ENCODE results near the gene LDLRAD3.
"Not testable (repeated sequence)": the region's sequence is repeated elsewhere in the genome, so short reads cannot be mapped to it uniquely, and the experiment has no call there.

Gene LDLRAD3, protein sequence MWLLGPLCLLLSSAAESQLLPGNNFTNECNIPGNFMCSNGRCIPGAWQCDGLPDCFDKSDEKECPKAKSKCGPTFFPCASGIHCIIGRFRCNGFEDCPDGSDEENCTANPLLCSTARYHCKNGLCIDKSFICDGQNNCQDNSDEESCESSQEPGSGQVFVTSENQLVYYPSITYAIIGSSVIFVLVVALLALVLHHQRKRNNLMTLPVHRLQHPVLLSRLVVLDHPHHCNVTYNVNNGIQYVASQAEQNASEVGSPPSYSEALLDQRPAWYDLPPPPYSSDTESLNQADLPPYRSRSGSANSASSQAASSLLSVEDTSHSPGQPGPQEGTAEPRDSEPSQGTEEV

DNA sequence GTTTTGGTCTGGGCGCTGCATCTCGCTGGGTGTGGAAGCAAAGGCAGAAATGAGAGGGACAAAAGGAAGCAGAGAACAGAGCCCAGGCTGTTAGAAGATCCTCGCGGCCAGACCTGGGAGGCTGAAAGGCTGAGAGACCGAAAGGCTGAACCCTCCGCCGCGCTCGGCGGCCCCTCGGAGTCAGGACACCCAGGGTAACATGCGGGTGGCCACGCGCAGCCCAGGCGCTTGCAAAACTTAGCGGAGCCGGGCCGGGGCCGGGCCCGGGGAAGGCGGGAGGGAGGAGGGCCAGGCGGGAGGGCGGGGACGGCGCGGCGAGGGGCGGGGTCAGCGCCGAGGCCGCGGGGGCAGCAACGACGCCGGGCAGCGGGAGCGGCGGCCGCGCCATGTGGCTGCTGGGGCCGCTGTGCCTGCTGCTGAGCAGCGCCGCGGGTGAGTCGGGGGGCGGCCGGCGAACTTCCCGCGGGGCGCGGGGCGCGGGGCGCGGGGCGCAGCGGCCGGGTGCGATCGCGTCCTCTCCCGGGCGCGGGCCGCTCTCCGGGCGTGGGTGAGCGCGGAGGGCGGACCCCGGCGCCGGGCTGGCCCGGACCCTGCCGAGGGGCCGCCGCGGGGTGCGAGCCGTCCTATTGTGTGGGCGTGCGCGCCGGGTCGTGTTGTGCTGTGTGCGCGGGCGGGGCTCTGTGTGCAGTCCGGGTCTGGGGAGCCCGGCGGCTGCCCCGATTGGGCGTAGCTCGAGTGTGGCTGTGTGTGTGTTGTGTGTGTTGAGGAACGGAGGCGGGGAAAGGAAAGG, at the start of gene LDLRAD3:
Gene LDLRAD3 (plus strand): TSS at position 350 of the 790 bp plus-strand sequence. CDS start 37 bp downstream, at position 387.
- DNase-seq = peak; percentile 24

DNA sequence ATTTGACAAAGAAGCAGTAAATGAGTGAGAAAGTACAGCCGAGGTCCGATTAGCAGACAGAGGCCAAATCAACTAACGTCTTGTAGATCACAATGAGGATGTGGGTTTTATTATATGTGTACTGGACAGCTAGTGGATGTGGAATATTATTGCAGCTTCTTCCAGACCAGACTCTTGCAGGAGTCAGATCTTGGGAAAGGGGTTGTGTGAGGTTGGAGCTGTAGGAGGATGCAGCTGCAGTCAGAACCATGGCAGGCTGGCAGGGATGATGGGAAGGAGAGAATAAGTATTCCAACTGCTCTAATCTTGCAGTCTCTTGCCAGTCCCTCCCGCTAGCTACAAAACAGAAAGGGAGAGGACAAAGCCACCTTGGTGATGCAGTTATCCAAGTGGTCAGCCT, 46.8 kb upstream of the LDLRAD3 start:
- no peak for DNase-seq

DNA sequence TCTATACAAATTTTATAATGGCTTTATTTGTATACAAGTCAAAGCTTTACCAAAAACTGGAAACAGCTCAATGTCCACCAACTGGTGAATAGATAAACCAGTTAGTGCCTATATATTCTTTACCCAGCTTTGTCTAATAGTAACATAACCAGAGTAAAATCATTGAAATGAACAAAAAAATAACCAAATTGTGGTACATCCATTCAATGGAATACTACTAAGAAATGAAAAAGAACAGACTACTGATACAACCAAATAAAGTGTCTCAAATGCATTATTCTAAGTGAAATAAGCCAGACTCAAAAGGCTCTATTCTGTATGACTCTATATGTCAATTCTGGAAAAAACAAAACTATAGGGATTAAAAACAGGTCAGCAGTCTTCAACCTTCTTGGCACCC, 40.9 kb upstream of the LDLRAD3 start:
- no peak for DNase-seq

DNA sequence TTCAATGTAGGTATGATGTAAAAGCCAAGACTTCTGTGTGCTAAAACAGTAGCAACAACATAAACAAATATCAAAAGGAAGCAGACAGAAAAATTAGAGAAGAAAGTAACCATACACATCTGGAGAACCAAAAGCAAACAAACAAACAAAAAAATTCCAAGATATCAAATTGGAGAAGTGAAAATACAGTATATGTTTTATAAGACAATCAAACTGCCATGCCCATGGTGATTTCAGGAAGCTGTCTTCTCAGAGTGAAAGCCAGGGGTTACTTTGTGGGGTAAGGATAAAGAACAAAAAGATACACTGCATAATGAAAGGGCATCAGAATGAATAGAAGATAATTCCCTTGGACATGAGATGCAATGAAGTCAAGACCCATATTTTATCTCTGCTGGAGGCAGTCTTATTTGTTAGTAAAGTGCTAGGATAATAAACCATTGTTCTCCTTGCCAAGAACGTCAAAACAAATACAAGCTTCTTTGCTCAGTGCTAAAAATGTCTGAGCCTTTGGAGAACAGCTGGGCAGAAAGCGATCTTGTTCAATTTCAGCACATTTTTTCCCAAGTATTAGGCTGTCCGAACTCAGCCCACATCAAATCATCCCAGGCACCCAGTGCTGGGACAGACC, 38.1 kb upstream of the LDLRAD3 start:
- DNase-seq = no peak

DNA sequence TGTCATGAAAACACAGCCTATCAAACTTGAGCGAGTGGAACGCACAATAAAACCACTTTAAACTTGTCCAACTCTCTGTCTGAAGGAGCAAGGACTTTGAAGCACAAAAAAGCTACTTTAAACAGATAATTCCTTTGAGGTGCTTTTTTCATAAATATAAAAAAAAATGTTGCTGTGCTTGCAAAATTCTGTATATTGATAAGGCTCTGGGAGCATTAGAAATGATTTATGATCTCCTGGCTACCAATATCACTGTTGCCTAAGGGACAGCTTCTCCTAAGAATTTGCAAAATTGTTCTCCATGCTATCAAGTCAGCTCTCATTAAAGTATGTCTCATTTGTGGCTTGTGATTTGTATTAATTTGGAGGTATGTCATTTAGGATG, 37.6 kb upstream of the LDLRAD3 start:
- DNase-seq = no peak

DNA sequence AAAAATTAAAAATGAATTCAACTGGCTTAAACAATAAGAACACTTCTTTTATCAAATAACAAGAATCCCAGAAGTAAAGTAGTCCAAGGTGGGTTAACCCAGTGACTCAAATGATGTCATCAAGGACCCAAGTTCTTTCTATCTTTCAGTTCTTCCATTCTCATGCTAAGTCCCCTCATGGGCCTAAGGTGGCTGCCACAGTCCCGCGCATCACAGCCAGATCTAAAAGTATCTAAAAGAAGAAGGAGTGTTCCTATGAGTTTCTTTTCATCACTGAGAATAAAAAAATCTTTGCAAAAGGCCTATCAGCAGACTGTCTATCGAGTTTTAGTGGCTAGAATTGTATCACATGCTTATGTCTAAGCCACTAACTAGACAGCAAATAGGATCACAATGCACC, 37.2 kb upstream of the LDLRAD3 start:
- DNase-seq = no peak

DNA sequence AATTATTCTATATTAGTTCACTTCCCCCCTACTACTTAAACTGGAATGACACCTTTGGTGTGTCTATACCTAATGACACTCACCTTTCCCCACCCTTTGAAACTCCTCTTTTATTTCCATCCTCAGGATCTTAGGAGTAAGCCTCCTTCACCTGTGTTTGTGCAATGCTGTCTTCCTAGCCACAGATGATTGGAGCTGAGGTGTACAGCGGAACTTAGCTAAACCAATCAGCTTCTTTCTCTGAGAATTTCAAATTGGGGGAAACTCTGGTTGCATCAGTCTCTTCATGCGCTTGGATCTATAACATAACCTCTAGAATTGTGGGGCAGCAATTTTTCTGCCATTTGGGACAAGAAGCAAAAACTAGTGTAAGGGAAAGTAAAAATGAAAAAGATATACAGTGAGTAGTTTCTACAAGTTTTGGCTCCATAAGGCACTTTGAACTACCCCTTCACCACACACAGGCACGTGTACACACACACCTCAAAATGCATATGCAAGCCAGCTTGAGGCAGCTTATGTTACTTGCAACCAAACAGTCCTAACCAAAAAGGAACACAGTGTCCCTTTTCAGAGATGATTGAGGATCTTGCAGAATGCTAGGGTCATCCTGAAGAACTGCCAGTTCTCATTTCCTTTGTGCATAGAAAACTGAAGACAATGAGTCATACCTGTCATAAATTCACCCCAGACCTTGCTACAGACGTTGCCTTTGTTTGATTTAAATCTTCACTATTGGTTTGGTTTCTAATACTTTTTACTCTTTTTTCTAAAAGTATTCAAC, 36.0 kb upstream of the LDLRAD3 start:
- DNase-seq = no peak

DNA sequence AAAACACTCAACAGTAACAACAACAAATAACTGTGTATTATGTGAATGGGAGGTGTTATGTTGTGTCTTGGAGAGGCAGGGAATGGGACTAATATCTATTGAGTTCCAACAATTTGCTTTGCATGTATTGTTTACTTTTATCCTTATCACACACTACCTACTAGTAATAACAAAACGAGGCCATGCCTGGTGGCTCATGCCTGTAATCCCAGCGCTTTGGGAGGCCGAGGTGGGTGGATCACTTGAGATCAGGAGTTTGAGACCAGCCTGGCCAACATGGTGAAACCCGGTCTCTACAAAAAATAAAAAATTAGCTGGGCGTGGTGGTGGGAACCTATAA, 35.5 kb upstream of the LDLRAD3 start:
- DNase-seq = not testable (repeated sequence)

DNA sequence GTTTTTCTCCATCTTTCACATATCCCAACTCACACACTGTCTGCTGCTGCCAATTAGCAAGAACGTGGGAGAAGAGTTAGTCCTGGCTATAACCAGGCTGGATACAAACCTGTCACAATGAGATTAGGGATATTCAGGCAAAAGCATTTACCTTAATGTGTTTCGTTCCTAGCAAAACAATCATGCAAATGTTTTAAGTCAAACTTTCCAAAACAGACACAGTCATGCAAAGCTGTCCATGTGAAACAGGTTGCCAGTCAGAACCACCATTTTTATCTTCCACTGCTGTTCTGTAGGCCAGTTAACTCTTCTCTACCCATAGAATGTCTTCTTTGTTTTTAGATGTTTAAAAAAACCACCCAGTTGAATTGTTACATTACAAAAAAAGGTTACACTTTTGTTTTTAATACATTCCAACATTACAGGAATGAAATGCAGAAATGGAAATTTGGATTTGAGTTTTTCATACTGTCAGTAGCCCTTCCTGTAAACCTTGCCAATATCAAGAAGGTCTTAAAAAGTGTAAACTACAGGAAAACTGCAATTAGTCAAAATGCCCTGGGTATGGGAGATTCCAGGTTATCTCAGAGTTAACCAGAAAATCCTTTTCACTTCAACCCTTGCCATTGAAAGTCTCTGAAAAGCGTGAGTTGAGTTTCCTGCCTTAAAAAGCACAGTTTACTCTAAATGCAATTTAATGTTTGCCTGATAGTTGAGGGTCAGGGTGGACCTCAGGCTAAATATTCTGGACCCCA, 34.2 kb upstream of the LDLRAD3 start:
- DNase-seq = no peak

DNA sequence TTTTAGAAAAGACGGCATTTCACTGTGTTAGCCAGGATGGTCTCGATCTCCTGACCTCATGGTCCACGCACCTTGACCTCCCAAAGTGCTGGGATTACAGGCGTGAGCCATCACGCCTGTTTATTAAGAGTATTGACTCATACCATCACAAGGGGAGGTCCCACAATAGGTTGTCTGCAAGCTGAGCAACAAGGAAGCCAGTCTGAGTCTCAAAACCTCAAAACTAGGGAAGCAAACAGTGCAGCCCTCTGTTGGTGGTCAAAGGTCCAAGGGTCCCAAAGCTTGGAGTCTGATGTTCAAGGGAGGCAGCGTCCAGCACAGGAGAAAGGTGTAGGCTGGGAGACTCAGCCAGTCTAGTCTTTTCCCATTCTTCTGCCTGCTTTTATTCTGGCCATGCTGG, 32.8 kb upstream of the LDLRAD3 start:
- no peak for DNase-seq

DNA sequence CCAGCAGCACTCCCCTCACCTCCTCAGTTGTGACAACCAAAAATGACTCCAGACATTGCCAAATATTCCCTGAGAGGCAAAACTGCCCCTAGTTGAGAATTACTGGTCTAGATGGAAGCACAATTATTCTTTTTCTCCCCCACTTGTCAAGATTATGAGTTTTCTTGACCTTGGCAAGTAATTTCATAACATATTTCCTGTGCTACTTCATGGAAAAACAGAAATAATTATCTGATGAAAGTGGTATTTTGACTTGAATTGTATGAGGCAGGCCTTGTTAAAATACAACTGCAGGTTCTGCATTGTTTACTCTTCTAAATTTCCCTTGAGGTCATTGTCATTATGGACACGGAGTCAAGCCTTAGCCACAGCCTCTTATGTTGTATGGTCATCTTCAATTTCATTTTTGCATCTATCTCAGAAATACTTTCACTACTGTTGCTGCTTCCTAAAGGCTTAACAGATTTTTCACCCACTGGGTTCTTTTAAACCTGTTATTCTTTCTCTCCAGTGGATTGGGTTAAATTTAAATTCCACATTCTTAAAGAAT, 32.2 kb upstream of the LDLRAD3 start:
- DNase-seq = no peak

DNA sequence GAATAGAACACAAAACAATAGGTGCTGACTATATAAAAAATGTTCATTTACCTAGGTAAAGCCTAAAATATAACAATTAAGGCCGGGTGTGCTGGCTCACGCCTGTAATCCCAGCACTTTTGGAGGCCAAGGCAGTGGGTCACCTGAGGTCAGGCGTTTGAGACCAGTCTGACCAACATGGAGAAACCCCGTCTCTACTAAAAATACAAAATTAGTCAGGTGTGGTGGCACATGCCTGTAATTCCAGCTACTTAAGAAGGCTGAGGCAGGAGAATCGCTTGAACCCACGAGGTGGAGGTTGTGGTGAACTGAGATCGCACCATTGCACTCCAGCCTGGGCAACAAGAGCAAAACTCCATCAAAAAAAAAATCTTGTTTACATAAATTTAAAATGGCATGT, 31.4 kb upstream of the LDLRAD3 start:
- not testable (repeated sequence) for DNase-seq

DNA sequence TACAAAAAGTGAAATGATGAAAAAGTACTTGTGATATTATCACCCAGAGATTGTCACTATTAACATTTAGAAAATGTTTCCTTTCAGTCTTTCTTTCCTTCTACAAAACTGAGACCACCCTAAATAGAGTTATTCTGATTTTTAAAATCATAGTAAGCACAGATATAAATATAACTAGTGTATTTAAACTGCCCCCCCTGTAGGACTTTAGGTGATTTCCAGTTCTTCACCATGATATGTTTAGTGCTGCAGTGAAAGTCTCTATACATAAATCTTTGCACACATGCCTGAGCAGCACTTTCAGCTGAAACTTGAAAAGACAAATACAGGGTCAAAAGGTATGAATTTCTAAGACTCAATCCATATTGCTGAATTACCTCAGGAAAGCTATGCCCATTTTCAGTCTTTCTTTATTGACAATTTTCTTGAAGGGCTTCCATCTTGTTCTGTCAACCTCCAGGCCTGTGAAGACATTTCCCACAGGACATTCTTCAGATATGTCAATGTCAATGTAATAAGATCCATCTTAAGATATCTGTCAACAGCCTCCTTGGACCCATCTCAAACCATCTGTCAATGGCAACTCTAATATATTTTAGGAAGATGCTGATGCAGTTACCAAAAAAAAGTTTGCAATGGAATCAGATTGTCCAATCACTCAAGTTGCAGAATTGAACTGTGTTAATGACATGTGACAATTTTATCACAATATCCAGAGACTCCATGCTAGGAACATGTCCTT, 30.8 kb upstream of the LDLRAD3 start:
- no peak for DNase-seq

DNA sequence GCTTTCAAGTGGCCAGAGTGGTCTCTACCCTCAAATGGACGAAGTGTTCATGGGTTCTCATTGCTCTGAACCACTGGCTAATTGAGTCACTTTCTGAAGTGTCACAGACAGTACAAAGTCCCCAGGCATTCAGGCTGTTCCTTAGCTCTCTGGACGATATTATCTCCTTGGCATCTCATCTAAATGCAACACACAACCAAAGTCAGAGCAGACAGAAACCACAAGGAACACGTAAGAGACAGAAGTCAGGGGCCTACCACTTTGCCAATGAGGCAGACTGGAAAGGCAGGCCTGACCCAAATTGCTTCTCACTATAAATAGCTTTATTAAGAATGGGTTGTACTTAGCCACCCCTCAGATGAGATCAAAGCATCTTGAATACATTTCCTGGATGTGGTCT, 29.0 kb upstream of the LDLRAD3 start:
- DNase-seq = no peak

DNA sequence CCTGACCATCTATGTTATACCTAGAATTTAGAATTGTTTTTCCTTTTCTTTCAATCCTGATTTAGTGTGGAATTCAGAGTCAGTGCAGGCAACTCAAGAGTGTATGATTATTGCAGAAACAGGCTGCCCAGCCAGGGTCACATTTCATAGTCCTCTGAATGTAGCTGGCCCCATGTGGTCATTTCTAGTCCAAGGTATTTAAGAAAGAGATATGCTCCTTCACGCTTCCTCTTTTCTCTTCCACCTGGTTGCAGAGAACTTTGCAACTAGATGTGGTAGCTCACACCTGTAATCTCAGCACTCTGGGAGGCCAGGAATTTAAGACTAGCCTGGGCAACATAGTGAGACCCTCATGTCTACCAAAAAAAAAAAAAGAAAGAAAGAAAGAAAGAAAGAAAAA, 27.6 kb upstream of the LDLRAD3 start:
- DNase-seq = no peak

DNA sequence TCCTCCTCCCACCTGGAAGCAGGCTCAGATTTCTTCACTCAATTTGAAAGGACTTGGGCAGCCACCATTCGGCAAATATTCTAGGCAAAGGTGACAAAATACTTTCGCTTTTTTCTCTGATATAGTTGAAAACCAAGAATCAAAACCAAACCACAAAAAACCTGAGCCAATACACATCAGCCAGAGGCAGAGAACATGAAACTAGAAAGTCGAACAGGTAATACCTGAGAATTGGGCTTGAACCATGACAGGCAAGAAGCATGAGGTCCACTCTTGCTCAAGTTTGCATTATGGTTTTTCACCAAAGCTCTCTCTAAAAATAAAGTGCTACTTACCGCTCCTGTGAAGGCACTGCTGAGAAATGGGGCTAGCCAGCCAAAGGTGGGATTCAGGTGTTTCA, 26.2 kb upstream of the LDLRAD3 start:
- no peak for DNase-seq

DNA sequence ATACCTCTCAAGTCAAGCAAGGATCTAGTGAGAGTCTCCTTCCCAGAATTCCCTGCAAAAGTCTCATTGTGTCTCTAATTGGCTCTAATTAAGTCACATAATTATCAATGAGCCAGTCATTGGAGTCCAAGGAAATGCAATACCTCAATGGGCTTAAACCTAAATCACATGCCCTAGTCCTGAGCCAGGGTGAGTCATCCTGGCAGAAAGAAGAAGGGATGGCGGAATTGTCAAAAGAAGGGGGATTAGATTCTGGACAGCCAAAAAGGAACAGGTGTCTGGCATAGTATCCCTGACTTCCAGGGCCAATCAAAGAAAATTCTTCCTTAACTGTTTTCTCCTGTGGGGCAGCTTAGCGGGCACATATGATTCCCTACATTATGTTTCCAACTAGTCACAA, 25.1 kb upstream of the LDLRAD3 start:
- no peak for DNase-seq

DNA sequence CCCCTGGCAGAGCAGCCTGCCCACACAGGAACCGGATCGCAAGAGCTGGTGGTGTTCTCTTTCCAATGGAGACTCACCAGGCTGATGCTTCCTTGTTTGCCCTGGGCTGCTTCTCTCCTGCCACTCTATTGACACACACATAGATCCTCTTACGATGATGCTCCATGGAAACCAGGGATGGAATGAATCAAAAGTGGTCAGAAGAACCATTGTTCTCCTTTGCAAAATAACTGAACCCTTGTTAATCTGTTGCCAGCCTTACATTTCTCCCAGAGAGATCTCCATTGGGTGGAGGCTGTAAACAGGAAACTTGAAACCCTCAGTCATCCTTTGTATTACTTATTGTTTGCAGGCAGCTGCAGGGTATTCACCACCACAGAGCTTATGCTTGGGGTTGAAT, 24.6 kb upstream of the LDLRAD3 start:
- DNase-seq = peak; percentile 63

DNA sequence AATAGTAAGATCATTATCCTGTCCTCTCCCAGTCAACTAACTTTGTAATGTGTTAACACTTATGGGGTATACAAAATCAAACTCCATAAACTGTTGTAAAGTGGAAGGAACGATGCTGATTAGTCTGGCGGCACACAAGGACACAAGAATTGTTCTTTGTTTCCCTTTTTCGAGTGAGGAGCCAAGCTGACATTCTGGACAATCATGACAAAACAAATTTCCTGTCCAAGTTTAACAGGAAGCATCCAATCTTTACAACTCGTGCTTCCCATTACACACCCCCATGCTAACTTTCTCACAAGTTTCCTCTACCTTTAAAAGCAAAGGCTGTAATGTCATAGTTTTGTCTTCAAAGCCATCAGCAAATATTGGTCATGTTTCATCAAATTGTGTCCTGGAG, 20.4 kb upstream of the LDLRAD3 start:
- DNase-seq = no peak

DNA sequence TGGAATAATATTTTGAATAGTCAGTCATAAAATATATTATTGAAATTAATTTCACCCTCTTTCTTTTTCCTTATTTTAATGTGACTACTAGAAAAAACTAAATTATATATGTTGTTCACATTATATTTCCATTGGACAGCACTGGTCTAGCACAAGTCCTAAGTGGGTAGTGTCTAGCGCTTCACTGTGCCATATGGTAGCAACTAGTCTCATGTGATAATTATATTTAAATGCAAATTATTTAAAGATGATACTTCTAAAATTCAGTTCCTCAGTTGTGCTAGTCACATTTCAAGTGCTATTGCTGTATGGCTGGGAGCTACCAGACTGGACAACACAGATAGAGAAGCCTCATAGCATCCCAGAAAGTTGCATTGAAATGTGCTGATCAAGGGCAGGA, 19.1 kb upstream of the LDLRAD3 start:
- no peak for DNase-seq

DNA sequence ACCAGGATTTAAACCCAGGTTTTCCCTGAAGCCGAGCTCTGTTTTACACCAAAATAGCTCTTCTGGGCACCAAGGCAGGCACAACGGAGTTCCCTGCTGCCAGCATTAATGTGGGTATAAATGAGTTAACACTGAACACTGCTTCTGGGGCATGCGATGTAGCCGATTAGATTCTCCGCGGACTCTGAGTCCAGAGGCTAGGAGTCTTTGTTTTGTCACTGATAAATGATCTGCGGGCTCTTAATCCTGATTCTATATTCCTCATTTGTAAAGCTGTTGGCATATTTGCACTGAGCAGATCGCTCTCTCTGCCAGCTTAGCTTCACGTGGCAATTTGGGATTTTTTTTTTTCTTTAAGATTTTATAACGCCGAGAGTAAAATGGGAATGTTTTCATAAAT, 16.8 kb upstream of the LDLRAD3 start:
- DNase-seq = no peak

DNA sequence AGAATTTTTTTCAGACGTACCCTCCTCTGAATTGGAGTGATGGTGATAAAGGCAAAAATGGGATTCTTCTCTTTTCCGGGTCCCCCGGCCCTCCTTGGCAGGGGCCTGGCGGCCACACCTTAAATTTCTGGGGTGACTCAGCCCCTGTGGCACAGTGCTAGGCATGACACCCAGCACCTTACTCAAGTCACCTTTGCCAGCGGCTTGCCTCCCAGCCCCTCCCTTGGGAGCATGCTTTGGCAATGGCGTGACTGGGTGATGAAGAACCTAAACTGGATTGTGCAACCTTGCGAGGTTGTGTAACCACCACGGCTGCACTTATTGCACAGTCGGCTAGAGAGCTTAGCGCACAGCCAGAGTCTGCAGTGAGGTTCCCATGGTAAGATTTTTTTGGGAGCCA, 16.2 kb upstream of the LDLRAD3 start:
- DNase-seq = peak; percentile 61
